22Rv1 (cell line): Measurements from ENCODE around the gene MDM4.

Experiments used
- H3K27ac ChIP-seq: fragments of 450-650 bp; 2 replicates; pipeline ENCODE4 v1.5.1; 2017
- CTCF ChIP-seq: fragments of 450-650 bp; IDR thresholded peaks from 2 replicates; pipeline ENCODE4 v1.5.1; 2017; ENCODE audit warnings: mild to moderate bottlenecking
- ZFX ChIP-seq: fragments of 450-650 bp; IDR thresholded peaks from 2 replicates; pipeline ENCODE4 v1.6.1; 2017; ENCODE audit warnings: antibody characterized with exemption, borderline replicate concordance

Gene MDM4

DNA sequence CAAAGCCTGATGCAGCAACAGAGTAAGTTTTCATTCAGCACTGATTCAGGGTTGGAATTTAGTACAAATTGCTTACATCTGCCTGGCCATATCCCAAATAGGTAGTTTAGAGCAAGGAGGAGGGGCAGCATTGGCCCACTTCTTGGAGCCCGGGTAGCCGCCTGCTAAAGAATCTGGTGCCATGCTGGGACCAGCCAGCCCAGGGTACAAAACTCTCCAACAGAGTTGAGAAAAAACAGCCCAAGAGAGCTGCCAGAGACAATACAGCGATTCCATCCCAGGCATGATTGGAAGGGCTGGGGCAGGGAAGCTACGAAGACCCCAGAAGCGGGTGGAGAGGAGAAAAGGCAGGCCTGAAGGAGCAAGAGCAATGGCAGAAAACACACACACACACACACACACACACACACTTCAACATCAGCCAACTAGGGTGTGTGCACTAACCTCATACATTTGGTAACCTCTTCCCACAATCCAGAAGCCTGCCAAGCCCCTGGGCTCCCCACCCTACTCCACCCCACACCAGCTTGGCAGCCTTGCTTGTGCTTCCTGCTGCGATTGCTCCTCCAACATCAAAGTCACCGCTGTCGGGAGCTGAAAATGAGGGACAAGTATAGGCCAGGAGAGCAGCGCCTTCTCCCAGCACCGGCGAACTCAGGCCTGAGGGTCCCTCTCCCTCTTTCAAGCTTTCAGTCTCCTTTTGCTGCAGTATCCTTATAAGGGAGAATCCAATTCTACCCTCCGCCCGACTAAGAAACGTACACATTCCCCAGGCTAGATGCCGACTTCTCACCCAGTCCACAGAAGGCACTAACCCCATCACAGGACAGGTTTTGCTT is 22.8 kb upstream of the MDM4 start:
- peak overlapping the region; percentile 76 for H3K27ac ChIP-seq
- no peak for TF ChIP-seq ZFX
- TF ChIP-seq CTCF: no peak

GRCh38 chr1:204493984-204494280 is 22.3 kb upstream of the MDM4 start:
- TF ChIP-seq ZFX: no peak
- H3K27ac ChIP-seq: peak overlapping the region; percentile 76

DNA sequence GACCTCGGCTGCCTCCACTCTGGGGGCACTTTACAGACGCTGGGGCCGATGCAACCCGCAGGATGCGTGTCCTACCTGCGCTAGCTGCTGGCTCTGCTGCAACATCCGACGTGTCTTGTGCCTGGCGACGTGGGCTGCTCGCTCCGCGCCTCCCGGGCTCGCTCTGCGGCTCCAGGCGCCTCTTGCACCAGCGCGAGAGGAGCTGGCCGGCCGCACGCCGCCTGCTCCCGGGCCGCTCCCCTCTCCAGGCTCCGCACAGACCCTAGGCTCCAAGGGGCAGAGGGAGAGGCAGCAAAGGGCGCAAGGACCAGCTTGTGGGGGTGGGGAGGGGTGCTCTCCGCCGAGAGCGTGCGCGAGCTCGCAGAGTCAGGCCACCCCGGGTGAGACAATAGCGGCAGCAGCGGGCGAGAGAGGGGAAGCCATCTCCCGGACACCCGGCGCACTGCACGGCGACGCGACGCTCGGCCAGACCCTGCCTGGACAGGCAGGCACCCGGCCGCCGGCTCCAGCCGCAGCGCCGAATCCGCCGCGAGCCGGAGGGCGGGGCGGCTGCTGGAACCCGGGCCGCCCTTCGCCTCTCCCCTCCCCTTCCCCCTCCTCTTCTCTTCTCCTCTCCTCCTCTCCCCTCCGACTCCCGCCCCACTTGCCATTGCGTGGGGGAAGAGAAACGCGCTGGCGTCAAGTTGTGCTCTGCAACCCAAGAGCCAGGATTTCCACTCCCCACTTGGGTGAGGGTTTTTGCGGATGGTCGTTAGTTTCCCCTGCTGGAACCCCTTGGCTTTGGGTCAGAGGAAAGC is 21.7 kb upstream of the MDM4 start, which contains the start of gene PIK3C2B:
Gene PIK3C2B, minus strand, starts transcription at position 525 of the 797 bp plus-strand sequence. CDS start 25,003 bp downstream, outside the sequence.
- peak within 1 kb of the TSS; percentile 76 for H3K27ac ChIP-seq
- peak; percentile 76 for TF ChIP-seq CTCF
- TF ChIP-seq ZFX: no peak

DNA sequence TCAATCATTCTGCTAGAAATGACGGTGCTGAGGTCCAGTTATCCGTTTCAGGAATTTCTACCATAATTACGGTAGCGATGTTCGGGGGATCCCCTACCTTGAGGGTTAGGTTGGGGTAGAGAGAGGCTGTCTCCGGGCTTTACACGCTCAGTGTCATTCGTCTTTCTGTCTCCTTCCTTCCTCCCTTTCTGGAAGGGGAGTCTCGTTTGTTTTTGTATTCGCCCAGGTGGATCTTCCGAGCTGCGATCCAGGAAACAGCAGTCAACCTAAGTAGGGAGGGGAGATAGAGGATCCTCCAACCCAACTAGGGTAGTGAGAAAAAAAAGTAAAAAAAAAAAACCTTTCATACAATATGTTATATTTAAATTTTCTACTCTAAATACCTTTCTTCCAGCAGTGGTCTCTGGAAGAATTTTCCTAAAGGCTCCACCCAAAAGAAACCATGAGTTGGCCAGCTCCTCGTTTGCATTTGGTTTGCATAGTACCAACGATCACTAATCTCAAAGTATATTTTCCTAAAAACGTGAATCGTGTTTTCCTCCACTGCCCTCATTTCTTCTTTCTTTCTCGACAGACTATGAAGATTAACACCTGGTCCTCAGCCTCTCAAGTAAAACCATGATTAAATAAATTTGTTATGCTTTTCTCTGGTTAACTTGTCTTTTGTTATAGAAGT is 21.0 kb upstream of the MDM4 start:
- TF ChIP-seq CTCF (no peak), ZFX (no peak)
- peak overlapping the region; percentile 76 for H3K27ac ChIP-seq

DNA sequence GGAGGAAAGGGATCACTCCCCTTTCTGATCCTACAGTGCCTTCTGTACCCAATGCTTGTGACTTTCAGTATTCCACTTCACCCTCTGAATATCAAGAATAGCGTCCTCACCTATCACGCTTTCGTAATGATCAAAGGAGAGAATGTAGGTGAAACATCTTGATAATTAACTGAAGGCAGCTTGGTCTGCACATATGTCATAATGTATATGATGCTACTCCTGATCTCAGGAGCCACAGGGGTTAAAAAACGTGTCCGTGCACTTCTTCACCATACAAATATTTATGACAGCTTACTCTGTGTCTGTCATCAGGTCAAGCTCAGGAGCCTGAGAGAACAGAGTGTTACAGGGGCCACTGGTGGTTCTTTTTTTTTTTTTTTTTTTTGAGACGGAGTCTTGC is 20.4 kb upstream of the MDM4 start:
- H3K27ac ChIP-seq: no peak overlapping the region
- TF ChIP-seq CTCF (no peak), ZFX (no peak)

- H3K27ac ChIP-seq: no peak overlapping the region
- no peak for TF ChIP-seq CTCF
- TF ChIP-seq ZFX: no peak
These were observed 17.2 kb upstream of the MDM4 start for GRCh38 chr1:204498981-204499380.
